Fibroblast of gingiva (primary cell): Measurements from ENCODE around the gene TEPSIN.

Experiments
- DNase-seq: peaks from one replicate; pipeline ENCODE4 v3.0.0-alpha.2; 2011; ENCODE audit warnings: low read depth

Gene TEPSIN

GRCh38 chr17:81197831-81198490 lies 40.9 kb downstream of the TEPSIN start:
- no peak for DNase-seq

GRCh38 chr17:81197409-81197795 lies 41.5 kb downstream of the TEPSIN start:
- DNase-seq: no peak

DNA sequence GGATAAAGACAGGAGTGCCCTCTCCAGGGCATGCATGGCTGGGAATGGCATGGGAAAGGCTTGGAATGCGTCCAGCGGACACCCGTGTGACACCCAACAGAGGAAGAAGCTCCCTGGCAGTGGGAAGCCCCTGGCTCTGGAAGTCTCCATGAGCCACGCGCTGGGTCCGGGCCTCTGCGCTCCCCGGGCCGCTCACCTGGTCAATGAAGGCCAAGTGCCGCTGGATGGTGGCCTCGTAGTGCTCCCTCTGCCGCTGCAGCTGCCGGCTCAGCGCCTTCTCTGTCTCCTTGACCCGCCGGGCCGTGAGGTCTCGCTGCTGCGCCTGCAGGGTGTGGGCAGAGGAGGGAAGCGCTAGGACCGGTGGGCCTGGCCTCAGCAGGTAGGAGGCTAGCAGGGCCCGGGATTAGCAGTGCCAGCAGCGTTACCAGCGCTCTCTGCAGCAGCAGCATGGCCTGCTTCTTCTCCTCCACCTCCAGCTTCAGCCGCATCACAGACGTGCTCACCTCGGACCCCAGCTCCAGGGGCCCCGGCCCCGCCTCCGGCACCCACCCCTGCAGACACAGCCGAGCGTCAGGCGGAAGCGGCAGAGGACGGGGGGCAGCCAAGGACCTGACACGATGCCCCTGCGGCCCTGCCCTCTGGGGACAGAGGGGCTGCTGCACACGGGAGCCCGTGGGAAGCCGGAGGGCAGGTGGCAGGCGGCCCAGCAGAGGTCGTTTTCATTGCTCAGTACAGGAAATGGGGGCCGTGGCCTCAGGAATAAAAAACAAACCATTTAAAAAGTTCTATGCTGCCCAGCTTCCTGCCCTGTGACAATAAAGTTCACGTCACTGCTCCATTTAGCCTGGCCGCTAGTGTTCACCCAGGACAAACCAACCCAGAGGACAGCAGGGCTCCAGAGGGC lies 42.1 kb downstream of the TEPSIN start:
- DNase-seq: no peak

- DNase-seq: no peak
Observed at GRCh38 chr17:81195941-81196495, 42.8 kb downstream of the TEPSIN start.

DNA sequence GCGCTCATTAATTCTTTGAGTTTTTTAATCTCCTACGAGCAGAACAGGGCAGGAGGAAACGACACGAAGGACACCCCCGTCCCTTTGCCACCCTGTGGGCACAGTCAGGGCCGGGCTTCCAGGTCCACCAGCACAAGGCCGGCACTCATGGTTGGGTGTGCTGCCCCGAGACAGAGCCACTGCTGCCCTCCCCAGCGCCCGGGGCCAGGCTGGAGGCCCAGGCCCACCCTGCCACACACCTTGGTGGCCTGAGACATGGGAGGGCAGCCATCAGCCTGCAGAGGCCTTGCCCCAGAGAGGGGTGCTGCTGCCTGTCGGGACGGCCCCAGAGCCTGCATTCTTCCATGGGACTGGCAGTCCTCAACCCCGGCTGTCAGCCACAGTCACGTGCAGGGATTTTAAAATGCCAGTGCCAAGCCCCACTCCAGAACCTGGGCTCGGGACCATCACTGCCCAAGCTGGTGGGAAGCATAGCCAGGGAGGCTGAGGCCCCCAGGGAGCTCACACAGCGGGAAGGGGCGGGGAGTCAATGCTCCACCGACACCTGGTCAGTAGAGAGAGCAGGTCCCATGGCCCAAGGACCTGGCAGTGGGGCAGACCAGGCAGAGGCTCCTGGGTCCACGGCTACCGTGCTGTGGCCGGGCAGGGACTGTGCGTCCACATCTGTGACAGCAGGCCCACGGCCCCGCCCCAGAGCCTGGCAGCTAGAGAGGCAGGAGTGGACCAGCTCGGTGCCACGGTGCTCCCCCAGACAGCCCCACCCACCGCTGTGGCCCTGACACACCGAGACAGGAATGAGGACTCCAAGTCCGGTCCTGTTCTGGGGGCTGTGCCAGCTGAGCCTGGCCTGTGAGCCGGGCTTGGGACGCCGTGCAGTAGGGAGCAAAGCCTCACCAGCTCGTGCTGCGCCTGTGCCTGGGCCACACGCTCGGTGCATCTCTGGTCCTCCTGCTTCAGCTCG lies 43.6 kb downstream of the TEPSIN start:
- no peak for DNase-seq

DNA sequence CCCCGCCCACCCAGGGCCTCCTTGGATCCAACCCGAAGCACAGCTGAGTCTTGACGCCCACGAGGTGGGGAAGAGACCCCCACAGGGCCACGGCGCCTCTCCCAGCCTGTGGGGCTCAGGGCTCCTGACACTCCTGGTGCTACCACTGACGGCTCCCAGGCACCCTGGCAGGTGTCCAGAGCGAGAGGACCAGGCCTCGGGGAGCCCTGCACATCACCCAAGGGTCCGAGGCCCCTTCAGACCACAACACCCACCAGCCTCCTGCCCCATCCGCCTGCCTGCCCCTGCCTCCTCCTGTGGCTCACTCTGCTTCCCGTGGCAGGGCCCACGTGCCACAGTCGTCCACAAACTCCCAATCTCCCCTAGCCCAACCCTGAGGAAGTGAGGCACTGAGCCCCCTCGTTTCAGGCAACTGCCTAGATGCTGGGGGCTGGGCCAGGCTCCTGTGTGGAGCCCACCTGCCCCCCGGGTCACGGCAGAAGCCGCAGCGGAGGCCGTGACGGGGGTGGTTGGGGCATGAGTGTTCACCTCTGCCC lies 44.6 kb downstream of the TEPSIN start:
- no peak for DNase-seq

GRCh38 chr17:81193470-81194224 lies 45.2 kb downstream of the TEPSIN start:
- no peak for DNase-seq

GRCh38 chr17:81193051-81193410 lies 45.8 kb downstream of the TEPSIN start:
- no peak for DNase-seq

- DNase-seq: no peak
Observed at GRCh38 chr17:81192386-81193050, 46.3 kb downstream of the TEPSIN start.

DNA sequence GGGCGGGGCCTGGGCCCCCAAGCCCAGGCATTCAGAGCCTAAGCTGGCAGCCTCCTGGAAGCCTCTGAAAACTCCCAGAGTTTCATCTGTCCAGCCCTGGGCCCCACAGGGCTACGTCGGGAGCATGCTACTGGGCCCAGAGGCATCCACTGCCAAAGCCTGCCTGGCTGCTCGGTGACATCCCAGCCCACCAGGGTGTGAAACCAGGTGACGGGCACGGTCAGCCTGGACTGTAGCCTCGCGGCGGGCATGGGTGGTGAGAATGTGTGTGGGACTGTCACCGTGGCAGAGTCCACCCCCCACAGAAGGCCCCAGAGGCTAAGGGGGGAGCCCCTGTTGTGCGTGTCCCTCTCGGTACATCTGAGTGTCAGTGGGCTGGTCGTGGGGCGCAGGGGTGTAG lies 47.2 kb downstream of the TEPSIN start:
- no peak for DNase-seq

DNA sequence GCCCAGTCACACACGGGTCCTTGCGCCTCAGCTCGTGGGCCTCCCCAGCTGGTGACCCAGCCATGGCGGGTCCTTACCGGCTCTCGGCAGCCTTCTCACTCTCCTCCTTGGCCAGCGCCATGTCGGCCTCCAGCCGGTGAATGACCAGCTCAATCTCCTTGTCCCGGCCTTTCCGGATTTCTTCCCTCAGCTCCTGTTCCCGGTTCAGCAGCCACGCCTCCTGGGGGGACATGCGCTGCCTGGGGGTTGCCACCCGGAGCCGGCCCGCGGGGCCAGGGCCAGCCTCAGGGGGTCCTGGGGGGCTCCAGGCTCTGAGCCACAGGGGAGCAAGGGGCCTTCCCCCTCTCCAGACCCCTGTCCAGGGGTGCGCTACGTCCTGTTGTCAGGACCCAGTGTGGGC lies 47.7 kb downstream of the TEPSIN start:
- no peak for DNase-seq

DNA sequence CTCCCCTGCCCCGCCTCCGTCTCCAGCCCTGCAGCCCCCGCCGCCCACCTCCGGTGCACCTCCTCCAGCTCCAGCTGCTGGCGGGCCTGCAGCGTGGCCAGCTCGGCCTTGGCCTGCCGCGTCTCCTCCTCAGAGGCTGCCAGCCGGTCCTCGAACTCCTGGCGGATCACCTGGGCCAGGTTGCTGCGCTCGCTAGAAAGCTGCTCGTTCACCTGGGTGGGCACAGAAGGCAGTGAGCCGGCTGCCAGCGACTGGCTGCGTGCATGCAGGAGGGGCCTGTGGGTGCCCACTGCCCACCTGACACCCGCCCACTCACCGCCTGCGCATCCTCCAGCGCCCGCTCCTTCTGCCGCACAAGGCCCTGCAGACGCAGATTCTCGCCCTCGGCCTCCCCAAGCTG lies 48.3 kb downstream of the TEPSIN start:
- DNase-seq: no peak

GRCh38 chr17:81189670-81190530 lies 49.0 kb downstream of the TEPSIN start:
- no peak for DNase-seq

GRCh38 chr17:81189016-81189415 lies 49.8 kb downstream of the TEPSIN start:
- no peak for DNase-seq

DNA sequence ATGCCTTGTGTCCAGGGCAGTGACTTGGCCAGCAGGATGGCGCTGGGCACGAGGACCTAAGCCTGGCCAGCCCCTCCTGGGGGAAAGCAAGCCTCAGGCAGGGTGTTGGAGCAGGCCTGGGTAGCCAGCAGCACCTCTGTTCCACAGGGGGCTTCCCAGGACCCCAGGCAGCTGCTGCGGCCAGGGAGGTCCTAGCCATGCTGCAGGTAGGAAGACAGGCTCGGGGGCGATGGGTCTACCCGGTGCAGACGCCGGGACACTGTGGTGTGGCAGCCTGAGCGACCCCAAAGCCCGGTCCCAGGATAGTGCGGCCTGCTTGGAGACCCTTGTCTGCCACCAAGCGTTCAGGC lies 50.4 kb downstream of the TEPSIN start:
- no peak for DNase-seq

DNA sequence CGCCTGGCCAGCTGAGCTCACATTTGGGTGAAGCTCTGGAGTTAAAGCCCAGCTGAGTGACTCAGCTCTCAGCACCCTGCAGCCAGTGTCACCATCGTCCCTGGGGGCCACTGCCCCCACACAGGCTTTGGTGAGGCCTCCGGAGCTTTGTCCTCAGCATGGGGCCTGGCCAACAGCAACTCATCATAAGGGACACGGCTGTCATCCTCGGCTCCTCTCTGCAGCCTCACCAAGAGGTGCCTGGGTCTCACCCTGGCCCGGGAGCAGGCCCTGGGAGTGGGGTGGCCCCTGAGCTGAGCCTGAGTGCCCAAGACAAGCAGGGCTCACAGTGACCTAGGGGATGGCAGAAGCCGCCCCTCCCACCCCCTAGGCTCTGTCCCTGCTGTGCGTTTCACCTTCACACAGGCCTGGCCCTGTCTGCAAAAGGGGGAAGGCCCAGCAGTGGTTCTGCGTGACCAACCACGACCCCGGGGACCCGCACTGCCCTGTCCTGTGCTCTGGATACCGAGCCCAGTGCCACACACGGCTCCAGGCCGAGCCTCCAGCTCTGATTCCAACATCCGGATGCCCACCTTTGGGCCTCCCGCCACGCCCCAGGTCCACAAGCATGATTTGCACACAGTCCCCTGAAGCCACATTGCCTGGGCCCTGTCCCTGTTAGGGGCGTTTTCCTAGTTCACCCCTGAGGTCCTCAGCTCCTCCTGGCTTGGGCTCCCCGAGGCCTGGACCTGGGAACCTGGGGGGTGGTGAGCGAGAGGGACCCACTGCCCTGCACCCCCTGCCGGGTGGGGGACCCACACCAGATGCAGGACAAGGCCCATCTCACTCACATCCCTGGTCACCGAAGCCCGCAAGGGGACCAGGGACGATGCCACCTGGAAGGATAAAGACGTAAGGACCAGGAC lies 51.0 kb downstream of the TEPSIN start:
- no peak for DNase-seq

DNA sequence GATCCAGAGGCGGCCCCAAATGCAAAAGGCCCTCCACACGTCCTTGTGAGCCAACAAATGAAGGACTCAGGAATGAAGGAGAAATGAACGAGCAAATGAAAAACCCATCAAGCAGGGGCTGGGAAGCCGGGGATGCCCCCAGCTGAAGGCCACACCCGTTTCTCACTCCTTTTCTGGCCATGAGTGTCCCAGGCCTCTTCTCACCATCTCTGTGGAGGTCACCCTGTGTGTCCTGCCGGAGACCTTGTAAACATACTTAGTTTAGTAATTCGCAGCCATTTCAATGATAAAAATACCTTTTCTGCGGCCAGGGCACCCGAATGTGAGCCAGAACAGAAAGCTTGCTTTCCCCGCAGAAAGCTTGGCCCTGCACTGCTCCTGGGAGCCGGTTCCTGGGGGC lies 51.7 kb downstream of the TEPSIN start:
- no peak for DNase-seq

DNA sequence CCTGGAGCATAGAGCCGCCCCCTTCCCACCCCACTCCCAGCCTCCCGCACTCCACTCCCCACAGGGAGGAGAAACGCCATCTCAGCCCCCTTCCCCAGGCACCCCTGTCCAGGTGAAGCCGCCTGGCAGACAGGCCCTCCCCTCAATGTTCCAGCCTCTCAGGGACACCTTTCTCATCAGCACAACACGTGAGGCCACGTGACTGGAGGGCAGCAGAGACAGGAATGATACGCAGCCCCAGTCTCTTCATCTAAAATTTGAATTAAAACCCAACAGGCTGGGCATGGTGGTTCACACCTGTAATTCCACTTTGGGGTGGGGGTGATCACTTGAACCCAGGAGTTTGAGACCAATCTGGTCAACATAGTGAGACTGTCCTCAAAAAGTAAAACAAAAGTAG lies 52.7 kb downstream of the TEPSIN start:
- no peak for DNase-seq

DNA sequence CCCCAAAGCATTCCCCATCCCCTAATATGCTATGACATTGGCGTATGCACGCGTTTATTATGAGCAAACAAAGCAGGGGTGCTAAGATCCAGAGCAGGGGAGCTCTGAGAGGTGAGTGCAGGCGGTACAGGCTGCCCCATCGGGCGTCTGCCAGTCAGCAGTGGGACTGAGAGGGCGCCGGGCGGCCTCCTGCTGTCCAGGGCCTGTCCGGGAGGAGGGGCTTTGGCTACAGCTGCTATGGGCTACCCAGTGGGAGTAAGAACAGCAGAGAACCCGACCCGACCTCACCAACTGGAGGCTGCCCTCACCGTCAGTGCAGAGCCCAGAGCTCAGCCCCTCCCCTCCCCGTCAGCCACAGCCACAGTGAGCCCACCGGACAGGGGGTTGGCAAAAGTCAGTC lies 54.3 kb downstream of the TEPSIN start:
- no peak for DNase-seq
